ENCODE data around the gene MYEOV.

The MYEOV gene

DNA sequence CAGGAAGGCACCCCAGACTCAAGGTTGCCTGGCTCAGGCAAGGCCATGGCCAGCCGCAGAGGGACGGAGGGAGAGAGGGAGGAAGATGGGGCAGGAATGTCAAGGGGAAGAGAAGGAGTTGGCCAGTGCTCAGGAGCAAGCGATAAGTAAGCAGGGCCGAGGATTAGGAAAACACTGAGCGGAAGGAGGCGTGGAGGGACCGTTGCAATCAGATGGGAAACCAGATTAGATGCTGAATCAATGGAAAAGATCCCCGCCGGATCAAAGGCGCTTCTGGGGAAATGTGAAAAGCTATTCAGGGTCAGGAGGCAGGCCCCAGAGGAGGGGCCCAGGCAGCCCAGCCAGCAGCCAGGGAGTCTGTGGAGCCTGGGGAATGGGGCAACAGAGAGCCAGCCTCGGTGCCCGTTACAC, 26.6 kb upstream of the MYEOV start:
- no peak for DNase-seq

DNA sequence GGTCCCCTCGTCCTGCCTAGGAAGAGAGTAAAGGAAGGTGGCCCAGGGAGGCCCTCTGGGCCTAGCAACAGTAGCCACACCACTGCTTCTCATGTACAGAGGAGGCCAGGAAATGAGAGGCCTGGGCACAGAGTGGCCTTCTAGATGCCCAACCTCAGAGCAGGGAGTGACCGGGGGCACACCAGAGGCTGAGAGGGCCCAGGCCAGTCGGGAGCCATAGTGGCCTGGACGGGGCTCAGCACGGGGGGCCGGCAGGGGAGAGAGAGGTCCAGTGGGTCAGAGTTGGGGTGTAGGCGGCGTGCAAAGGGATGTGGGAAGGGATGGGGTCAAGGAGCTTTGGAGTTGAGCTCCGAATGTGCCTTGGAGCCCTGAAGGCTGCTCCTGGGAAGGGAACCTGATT, 25.0 kb upstream of the MYEOV start:
- DNase-seq, result no peak

DNA sequence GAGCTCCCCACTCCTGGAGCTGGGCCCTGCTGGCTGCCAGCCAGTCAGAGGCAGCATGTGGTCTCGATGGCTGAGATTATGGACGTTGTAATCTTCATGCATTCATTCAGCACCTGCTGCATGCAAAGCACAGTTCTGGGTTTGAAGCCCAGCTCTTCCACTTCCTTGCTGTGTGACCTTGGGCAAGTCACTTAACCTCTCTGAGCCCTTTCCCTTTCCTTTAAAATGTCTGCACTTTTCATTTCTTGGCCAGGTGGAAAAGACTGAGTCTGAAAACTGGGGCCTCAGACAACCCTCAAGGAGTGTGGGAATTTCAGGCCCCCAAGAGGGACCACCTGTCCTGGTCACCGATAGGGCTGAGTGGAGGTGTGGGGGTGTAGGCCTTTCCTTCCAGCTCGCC, 24.6 kb upstream of the MYEOV start:
- DNase-seq, result no peak

DNA sequence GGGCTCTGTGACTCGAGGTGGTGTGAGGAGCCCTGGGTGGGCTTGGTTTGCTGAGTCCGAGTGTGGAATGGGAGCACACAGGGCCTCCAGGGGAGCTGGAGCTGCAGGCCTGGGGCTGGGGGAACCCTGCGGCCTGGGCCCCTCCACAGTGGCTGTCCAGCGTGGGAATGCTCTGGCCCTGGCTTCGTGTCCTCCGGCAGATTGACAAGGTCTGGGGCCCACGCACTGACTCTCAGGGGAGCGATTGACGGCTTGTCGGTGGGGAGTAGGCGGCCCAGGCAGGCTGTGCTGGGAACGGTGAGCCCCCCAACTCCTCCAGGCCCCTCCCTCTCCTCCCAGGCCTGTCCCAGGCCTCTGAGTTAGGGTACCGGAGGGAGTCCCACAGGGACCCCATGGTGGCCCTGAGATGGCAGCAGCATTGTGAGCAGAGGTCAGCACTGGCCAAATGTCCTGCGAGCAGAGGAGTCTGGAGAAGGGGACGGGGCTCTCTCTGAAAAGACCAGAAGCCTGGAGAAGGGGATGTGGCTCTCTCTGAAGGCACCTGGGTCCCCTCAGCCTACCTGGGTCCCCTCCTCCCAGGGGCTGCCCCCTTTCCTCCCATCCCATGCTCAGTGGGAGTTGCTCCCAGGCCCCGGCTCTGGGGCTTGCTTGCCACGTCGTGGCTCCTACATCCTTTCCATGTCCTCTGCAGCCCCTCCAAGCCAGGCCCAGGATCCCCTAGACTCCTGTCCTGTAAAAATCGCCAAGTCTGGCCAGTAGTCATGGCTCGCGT, 23.8 kb upstream of the MYEOV start:
- DNase-seq, result no peak

DNA sequence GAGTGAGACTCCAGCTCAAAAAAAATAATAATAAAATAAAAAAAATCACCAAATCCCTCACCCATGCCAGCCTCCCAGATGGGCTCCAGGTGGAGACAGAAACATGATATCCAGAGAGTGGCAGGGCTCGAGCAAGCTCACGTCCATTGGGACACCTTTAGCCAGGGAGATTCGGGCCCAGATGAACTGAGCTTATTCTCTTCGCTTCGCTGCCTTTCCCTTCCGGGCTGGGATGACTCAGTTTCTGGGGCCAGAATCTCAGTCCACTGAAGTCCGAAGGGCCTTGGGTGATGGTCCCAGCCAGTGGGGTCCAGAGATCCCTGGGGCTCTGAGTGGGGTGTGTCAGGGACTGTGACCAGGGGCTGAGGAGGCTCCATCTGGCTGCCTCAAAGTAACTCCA, 23.0 kb upstream of the MYEOV start:
- no peak for DNase-seq

- no peak for DNase-seq
These were observed 21.9 kb upstream of the MYEOV start for GRCh38 chr11:69272055-69272454.

DNA sequence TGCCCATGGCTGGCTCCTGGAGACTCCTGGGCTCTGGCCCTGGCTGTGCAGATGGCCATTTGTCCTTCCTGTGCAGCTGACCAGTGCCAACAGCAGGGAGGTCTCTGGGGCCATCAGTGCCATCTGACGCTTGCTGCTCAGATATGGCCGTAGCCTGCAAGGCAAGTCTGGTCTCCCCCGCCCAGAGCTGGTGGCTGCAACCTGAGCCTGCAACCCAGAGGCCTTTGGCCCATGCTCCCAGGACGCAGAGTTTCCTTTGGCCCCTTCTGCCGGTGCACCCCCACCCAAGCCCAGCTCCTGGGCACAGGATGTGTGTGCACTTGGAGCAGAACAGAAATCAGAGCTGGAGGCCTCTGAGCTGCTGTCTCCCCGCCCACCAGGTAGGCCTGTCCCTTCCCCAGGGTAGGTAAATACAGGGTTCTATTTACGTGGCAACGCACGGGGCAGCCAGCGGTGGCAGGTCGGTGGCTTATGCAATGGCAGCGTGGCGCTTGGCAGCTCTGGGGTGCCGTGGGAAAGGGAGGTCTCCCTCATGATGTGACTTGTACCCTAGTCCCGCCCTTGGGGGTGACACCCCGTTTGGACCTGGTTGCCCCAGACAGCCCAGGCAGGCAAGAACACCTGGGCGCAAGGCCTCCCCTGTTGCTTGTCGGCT, 21.0 kb upstream of the MYEOV start:
- DNase-seq, result no peak

DNA sequence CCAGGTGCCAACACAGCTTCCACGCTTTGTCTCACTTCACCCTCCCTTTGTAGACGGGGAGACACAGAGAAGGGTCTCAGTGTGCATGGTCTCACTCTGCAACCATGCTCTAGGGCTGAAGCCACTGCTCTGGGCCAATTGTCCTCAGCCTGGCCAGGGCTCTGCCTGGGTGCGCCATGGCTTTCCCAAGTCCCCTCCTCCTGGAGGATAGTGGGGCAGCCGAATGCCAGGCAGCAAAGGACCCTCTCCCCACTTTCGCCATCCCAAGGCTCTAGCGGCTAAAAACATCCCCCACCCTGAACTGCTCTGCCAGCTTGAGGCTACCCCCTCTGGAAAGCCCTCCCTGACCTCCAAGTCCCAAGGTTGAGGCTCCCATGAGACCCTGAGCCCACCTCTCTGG, 20.4 kb upstream of the MYEOV start:
- DNase-seq, result no peak

DNA sequence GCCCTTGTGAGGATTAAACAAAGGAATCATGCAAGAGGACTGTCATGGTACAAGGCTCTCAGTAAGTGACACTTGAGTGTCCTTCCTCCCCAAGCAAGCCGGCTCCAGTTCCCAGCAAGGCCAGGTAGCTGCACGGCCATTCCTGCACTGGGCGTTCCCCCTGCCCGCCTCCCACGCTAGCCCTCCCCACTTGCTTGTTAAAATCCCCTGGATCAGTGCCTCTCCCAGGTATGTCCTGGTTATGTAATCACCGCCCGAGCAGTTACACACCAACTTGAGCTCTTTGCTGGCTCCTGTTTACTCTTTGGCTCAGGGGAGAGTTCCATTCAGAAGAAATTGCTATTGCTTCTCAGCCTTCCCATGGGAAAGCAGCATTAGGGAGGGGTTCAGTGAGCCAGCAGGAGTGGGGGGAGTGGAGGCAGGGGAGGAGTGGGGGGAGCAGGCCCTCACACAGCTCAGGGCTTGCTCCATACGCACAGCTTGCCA, 19.4 kb upstream of the MYEOV start:
- DNase-seq, result no peak

DNA sequence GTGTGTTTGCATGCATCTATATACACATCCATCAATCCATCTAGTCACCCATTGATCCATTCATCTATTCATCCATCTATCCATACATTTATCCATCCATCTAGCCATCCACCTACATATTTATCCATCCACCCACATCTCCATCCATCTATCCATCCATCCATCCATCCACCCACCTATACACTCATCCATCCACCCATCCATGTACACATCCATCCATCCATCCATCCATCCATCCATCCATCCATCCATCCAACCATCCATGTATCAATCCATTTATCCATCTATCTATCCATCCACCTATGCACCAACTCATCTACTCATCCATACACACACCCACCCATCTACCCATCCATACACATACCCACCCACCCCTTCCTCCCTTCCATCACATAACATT, 18.8 kb upstream of the MYEOV start:
- no peak for DNase-seq

GRCh38 chr11:69276165-69276564, 17.8 kb upstream of the MYEOV start:
- DNase-seq, result no peak

DNA sequence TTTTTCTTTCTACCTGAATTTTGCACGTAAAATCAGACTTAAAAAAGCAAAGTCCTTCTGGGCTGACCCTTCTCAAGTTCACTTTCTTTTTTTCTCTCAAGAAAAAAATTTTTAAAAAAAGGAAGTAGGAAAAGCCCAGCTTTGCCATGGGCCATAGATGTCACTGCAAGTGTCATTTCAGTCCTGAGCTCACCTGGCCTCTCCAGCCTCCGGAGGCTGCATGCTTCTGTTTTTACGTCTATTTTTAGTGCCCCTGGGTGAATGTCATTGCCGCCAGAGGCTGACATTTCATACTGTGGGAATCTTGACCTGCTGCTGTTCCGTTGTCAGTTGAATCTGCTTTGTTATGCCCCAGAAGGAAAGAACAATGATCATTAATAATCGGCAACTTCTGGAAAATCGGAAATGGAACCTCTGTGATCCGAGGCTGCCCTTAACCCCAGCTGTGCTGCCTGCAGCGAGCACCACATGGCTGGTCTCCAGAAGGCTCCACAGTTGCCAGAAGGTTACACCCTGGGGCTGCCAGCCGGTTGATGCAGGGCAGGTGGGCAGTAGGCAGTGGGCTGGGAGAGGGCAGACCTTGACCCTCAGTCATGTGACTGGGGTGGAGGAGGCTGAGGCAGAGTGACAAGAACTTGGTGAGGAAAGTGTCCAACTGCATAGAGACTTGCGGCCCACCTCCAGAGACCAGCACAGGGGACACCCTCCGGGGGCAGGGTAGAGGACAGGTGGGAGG, 16.7 kb upstream of the MYEOV start:
- no peak for DNase-seq

GRCh38 chr11:69278091-69278867, 15.7 kb upstream of the MYEOV start:
- DNase-seq, result no peak

GRCh38 chr11:69280451-69280850, 13.5 kb upstream of the MYEOV start:
- DNase-seq, result no peak

- no peak for DNase-seq
These were observed 13.0 kb upstream of the MYEOV start for GRCh38 chr11:69280994-69281393.

DNA sequence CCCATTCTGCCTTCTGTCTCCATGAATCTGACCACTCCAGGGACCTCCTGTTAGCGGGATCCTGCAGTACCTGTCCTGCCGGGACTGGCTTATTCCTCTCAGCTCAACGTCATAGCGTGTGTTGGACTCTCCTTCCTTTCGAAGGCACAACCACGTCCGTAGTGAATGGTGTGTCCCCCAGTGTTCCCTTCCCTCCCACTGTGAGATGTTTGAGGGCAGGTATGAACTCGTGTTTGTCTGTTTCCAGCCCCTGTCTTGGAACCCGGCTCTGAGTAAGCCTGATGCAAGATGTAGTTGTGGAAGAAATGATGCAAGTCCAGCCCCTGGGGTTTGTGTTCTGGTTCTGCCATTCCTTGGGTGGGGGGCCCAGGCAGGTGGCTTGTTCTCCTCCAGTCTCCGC, 10.5 kb upstream of the MYEOV start:
- no peak for DNase-seq

GRCh38 chr11:69284081-69284511, 9.9 kb upstream of the MYEOV start:
- DNase-seq, result no peak

- DNase-seq, result no peak
These were observed 8.9 kb upstream of the MYEOV start for GRCh38 chr11:69285091-69285490.

DNA sequence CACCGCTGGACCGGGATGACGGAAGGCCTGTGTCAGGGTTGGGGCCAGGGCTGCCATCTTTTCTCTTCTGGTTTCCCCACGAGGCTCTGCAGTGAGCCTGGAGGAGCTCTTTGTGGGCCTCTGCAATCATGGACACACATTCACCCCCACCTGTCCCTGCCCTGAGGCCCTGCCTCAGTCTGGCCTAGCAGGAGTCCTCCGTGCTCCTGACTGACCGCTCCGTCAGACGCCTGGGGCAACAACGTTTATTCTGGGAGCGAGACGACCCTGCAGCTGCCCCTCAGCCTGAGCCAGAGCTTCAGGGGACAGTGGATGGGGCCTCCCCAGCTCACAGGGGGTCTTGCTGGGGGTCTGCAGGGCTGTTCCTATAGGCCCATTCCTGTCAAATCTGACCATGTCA, 8.2 kb upstream of the MYEOV start:
- DNase-seq, result no peak

GRCh38 chr11:69286374-69287371, 7.3 kb upstream of the MYEOV start:
- no peak for DNase-seq

GRCh38 chr11:69287968-69288882, 5.7 kb upstream of the MYEOV start:
- no peak for DNase-seq
